ENCODE data around the gene GPX4.

The GPX4 gene

GRCh38 chr19:1144741-1145140 lies 40.9 kb downstream of the GPX4 start:
- Histone ChIP-seq H3K4me3 (ENCODE audit: low read depth in 1 of 2, low read length in 2 of 2) (no peak overlapping the region), H4K20me1 (ENCODE audit: insufficient read depth, low read length) (0 out of 2 replicates have a peak, but pooled peaks cover 2% of the 10 kb centered on the region), H3K9ac (ENCODE audit: low read depth, low read length) (no peak overlapping the region), H3K79me2 (ENCODE audit: insufficient read depth, low read length) (no peaks in the 10 kb centered on the region; the same call in 1 of the 2 replicates), H3K4me2 (ENCODE audit: insufficient read depth, low read length) (no peak overlapping the region), H3K27me3 (ENCODE audit: insufficient read depth, low read length, poor library complexity) (no peaks in the 10 kb centered on the region), H3K4me1 (ENCODE audit: insufficient read depth, low read length) (no peaks in the 10 kb centered on the region), H2AFZ (ENCODE audit: low read depth, low read length) (no peak overlapping the region), H3K9me3 (ENCODE audit: insufficient read depth, low read length, severe bottlenecking) (no peaks in the 10 kb centered on the region), H3K27ac (ENCODE audit: low read length) (no peak overlapping the region), H3K36me3 (ENCODE audit: insufficient read depth, low read length) (peaks cover 23% of the 10 kb centered on the region)
- TF ChIP-seq CTCF (IDR thresholded peaks at IDR 0.05; ENCODE audit: borderline replicate concordance, extremely low read depth, low read length, poor library complexity, severe bottlenecking) (no peak), EZH2 (IDR thresholded peaks at IDR 0.05; ENCODE audit: borderline replicate concordance, low read depth, low read length, severe bottlenecking) (no peak)
- DNase-seq (no peak), ATAC-seq (ENCODE audit: insufficient read depth, low read depth) (no peak)

DNA sequence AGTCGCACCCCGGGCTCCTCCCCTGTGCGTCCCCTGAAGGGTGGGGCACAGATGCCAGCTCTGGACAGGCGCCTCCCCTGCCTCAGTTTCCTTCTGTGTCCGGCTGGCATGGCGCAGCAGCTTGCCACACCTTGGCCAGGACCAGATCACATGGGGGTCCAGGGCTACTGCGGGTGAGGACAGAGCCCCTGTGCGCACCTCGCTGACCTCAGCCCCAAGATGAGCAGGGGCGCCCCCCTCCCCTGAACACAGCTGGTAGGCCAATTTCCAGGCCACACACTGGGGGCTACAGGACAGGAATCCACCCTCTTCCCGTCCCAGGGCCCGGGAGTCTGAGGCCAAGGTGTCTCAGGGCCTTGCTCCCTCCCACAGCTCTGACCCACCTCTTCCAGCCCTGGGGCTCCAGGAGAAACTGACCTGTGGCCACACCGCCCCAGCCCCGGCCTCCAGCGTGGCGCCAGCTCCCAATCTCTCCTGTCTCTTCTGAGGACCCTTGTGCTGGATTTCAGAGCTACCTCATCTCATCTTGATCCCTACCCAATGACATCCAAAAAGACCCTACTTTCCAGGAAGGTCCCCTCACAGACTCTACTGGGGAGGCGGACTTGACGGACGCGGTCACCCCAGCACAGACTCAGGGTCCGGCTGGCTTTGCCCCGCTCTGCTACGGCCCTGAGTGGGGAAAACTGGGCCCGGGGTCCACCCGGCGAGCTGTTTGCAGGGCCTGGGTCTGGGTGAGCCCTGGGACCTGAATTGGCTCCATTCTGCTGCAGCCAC lies 42.0 kb downstream of the GPX4 start:
- no peak overlapping the region for H3K9ac ChIP-seq (ENCODE audit: low read depth, low read length)
- ATAC-seq (ENCODE audit: insufficient read depth, low read depth) = no peak

GRCh38 chr19:1146412-1146699 lies 42.6 kb downstream of the GPX4 start:
- ATAC-seq (ENCODE audit: insufficient read depth, low read depth) = no peak
- no peaks in the 10 kb centered on the region for H3K4me1 ChIP-seq (ENCODE audit: insufficient read depth, low read length)
- 0 out of 2 replicates have a peak, but pooled peaks cover 4% of the 10 kb centered on the region for H4K20me1 ChIP-seq (ENCODE audit: insufficient read depth, low read length)

More for the DNA sequence above, 42.0 kb downstream of the GPX4 start:
- Histone ChIP-seq H3K4me3 (ENCODE audit: low read depth in 1 of 2, low read length in 2 of 2) (no peak overlapping the region), H2AFZ (ENCODE audit: low read depth, low read length) (no peak overlapping the region), H3K9me3 (ENCODE audit: insufficient read depth, low read length, severe bottlenecking) (no peaks in the 10 kb centered on the region), H3K4me1 (ENCODE audit: insufficient read depth, low read length) (no peaks in the 10 kb centered on the region), H3K79me2 (ENCODE audit: insufficient read depth, low read length) (no peaks in the 10 kb centered on the region; the same call in 1 of the 2 replicates), H3K27ac (ENCODE audit: low read length) (no peak overlapping the region), H3K27me3 (ENCODE audit: insufficient read depth, low read length, poor library complexity) (no peaks in the 10 kb centered on the region), H3K4me2 (ENCODE audit: insufficient read depth, low read length) (no peak overlapping the region), H4K20me1 (ENCODE audit: insufficient read depth, low read length) (0 out of 2 replicates have a peak, but pooled peaks cover 2% of the 10 kb centered on the region), H3K36me3 (ENCODE audit: insufficient read depth, low read length) (peaks cover 23% of the 10 kb centered on the region)
- TF ChIP-seq EZH2 (IDR thresholded peaks at IDR 0.05; ENCODE audit: borderline replicate concordance, low read depth, low read length, severe bottlenecking) (no peak), CTCF (IDR thresholded peaks at IDR 0.05; ENCODE audit: borderline replicate concordance, extremely low read depth, low read length, poor library complexity, severe bottlenecking) (no peak)
- no peak for DNase-seq

More at GRCh38 chr19:1146412-1146699, 42.6 kb downstream of the GPX4 start:
- H3K27me3 ChIP-seq (ENCODE audit: insufficient read depth, low read length, poor library complexity) = no peaks in the 10 kb centered on the region
- H2AFZ ChIP-seq (ENCODE audit: low read depth, low read length) = no peak overlapping the region
- no peak overlapping the region for H3K27ac ChIP-seq (ENCODE audit: low read length)
- no peak overlapping the region for H3K4me2 ChIP-seq (ENCODE audit: insufficient read depth, low read length)
- TF ChIP-seq EZH2 (IDR thresholded peaks at IDR 0.05; ENCODE audit: borderline replicate concordance, low read depth, low read length, severe bottlenecking) (no peak), CTCF (IDR thresholded peaks at IDR 0.05; ENCODE audit: borderline replicate concordance, extremely low read depth, low read length, poor library complexity, severe bottlenecking) (no peak)
- H3K4me3 ChIP-seq (ENCODE audit: low read depth in 1 of 2, low read length in 2 of 2) = no peak overlapping the region
- DNase-seq = no peak
- no peaks in the 10 kb centered on the region for H3K9me3 ChIP-seq (ENCODE audit: insufficient read depth, low read length, severe bottlenecking)
- no peaks in the 10 kb centered on the region; the same call in 1 of the 2 replicates for H3K79me2 ChIP-seq (ENCODE audit: insufficient read depth, low read length)
- H3K36me3 ChIP-seq (ENCODE audit: insufficient read depth, low read length) = peaks cover 23% of the 10 kb centered on the region
- no peak overlapping the region for H3K9ac ChIP-seq (ENCODE audit: low read depth, low read length)
